GM23338 (cell line): ENCODE results near the gene TENM4. TPM values are rescaled to one million over a fixed set of nuclear protein-coding genes. Genes with fewer than 3 reads are reported as not detected.

Source experiments
- ATAC-seq: fragments of 200-7000 bp; cut with Tn5 transposase; 3 replicates; pipeline ENCODE4 v1.9.1; 2020
- DNase-seq: peaks from one replicate; pipeline ENCODE4 v3.0.0-alpha.2; 2015; ENCODE audit warnings: low spot score
- H2AFZ ChIP-seq: fragments of 200-600 bp; sonication (generic); 2 replicates; pipeline ENCODE4 v1.8.0; 2016; ENCODE audit warnings: antibody characterized with exemption, mild to moderate bottlenecking, moderate library complexity
- H3F3A ChIP-seq: fragments of 200-600 bp; sonication (generic); replicated peaks from 2 replicates; pipeline ENCODE4 v1.8.0; 2017; ENCODE audit warnings: antibody characterized with exemption, mixed run types, low read depth
- H3K27ac ChIP-seq: fragments of 200-600 bp; sonication (generic); 2 replicates; pipeline ENCODE4 v1.6.1; 2016; ENCODE audit warnings: low read depth
- H3K27me3 ChIP-seq: fragments of 200-600 bp; sonication (generic); 2 replicates; pipeline ENCODE4 v1.8.0; 2016; ENCODE audit warnings: mild to moderate bottlenecking, mixed run types, moderate library complexity; ENCODE audit not compliant: insufficient read depth
- H3K36me3 ChIP-seq: fragments of 200-600 bp; sonication (generic); 2 replicates; pipeline ENCODE4 v1.8.0; 2016; ENCODE audit warnings: mild to moderate bottlenecking; ENCODE audit not compliant: insufficient read depth
- H3K4me1 ChIP-seq: fragments of 200-600 bp; sonication (generic); 2 replicates; pipeline ENCODE4 v1.8.0; 2016; ENCODE audit warnings: mild to moderate bottlenecking, moderate library complexity; ENCODE audit not compliant: insufficient read depth
- H3K4me2 ChIP-seq: fragments of 200-600 bp; sonication (generic); 2 replicates; pipeline ENCODE4 v1.7.1; 2017; ENCODE audit warnings: mixed run types
- H3K4me3 ChIP-seq: fragments of 200-600 bp; sonication (generic); 2 replicates; pipeline ENCODE4 v1.6.1; 2016; ENCODE audit warnings: mixed run types
- H3K79me2 ChIP-seq: fragments of 200-600 bp; sonication (generic); replicated peaks from 2 replicates; pipeline ENCODE4 v1.8.0; 2017; ENCODE audit warnings: mild to moderate bottlenecking; ENCODE audit not compliant: insufficient read depth
- H3K9me2 ChIP-seq: fragments of 200-600 bp; sonication (generic); 2 replicates; pipeline ENCODE4 v1.8.0; 2017; ENCODE audit not compliant: insufficient read depth
- H4K20me1 ChIP-seq: fragments of 200-600 bp; sonication (generic); replicated peaks from 2 replicates; pipeline ENCODE4 v1.8.0; 2017; ENCODE audit warnings: mild to moderate bottlenecking; ENCODE audit not compliant: insufficient read depth
- H3K27ac Mint-ChIP-seq: 2 replicates; pipeline ENCODE4 v1.8.0; 2020; ENCODE audit warnings: inconsistent platforms, mild to moderate bottlenecking, moderate library complexity, mixed read lengths
- H3K27me3 Mint-ChIP-seq: 3 replicates; pipeline ENCODE4 v1.8.0; 2022; ENCODE audit warnings: low read depth, mild to moderate bottlenecking, moderate library complexity, mixed read lengths, inconsistent platforms; ENCODE audit not compliant: insufficient read depth, poor library complexity
- H3K36me3 Mint-ChIP-seq: 3 replicates; pipeline ENCODE4 v1.8.0; 2021; ENCODE audit warnings: low read depth, mild to moderate bottlenecking, inconsistent platforms, moderate library complexity, mixed read lengths
- H3K4me1 Mint-ChIP-seq: 3 replicates; pipeline ENCODE4 v1.8.0; 2020; ENCODE audit warnings: mild to moderate bottlenecking, inconsistent platforms, mixed read lengths
- H3K4me3 Mint-ChIP-seq: 3 replicates; pipeline ENCODE4 v1.8.0; 2021; ENCODE audit warnings: moderate library complexity, mild to moderate bottlenecking, inconsistent platforms, mixed read lengths
- H3K9me3 Mint-ChIP-seq: 3 replicates; pipeline ENCODE4 v1.8.0; 2020; ENCODE audit warnings: moderate library complexity, mild to moderate bottlenecking, inconsistent platforms, mixed read lengths
- CTCF ChIP-seq, 2 experiments: fragments of 200-600 bp in 1 of 2; sonication (generic) in 1 of 2; conservative IDR thresholded peaks; 2 replicates each; pipeline versions ENCODE4 v1.5.1 to v1.6.1; 2016 to 2017; ENCODE audit warnings: antibody characterized with exemption in 2 of 2, low read depth in 2 of 2, mild to moderate bottlenecking in 2 of 2, moderate library complexity in 1 of 2
- ETS1 ChIP-seq: IDR thresholded peaks from 2 replicates; pipeline ENCODE4 v1.6.1; 2016; ENCODE audit warnings: antibody characterized with exemption
- POLR2AphosphoS5 ChIP-seq: IDR thresholded peaks from 2 replicates; pipeline ENCODE4 v1.6.1; 2016; ENCODE audit warnings: antibody characterized with exemption, low read depth
- REST ChIP-seq: IDR thresholded peaks from one replicate; pipeline ENCODE4 v1.6.1; 2018; ENCODE audit warnings: antibody characterized with exemption; ENCODE audit not compliant: unreplicated experiment
- polyA plus RNA-seq: library from polyadenylated mRNA; unstranded; fragments of >200 nt; fragmentation: Nextera tagmentation; extraction: Ambion mirVana; gene quantifications from 2 replicates; pipeline ENCODE4 v1.2.1, GENCODE V29; 2016
- total RNA-seq: library from RNA; depleted of rRNA; stranded (reverse); fragments of >200 nt; shearing (Covaris generic); gene quantifications from 2 replicates; pipeline ENCODE4 v1.2.3, GENCODE V29; 2014

The TENM4 gene
- total and polyA plus RNA-seq, 2 experiments from 2014 or later: 7.3 TPM

GRCh38 chr11:78840200-78840599, 600.6 kb downstream of the TENM4 start:
- Mint-ChIP-seq H3K9me3 (no peaks in the 10 kb centered on the region), H3K4me3 (no peak overlapping the region), H3K27ac (no peak overlapping the region), H3K4me1 (peaks cover 6% of the 10 kb centered on the region; the same call in 1 of the 3 replicates), H3K36me3 (no peaks in the 10 kb centered on the region), H3K27me3 (peaks cover 4% of the 10 kb centered on the region)
- Histone ChIP-seq H3K4me1 (no peaks in the 10 kb centered on the region), H3K27ac (no peak overlapping the region), H3K9me2 (no peaks in the 10 kb centered on the region), H4K20me1 (no peaks in the 10 kb centered on the region), H3K4me3 (no peak overlapping the region), H3K36me3 (no peaks in the 10 kb centered on the region), H3F3A (no peaks in the 10 kb centered on the region), H3K79me2 (no peaks in the 10 kb centered on the region), H3K27me3 (no peaks in the 10 kb centered on the region), H2AFZ (no peak overlapping the region), H3K4me2 (no peak overlapping the region)
- no peak for DNase-seq
- no peak for ATAC-seq
- no peak for TF ChIP-seq REST
- no peak for TF ChIP-seq ETS1

GRCh38 chr11:78838417-78838816, 602.4 kb downstream of the TENM4 start:
- Histone ChIP-seq H2AFZ (no peak overlapping the region), H3K79me2 (no peaks in the 10 kb centered on the region), H3K4me2 (no peak overlapping the region), H3F3A (no peaks in the 10 kb centered on the region), H3K4me1 (no peaks in the 10 kb centered on the region), H3K27ac (no peak overlapping the region), H4K20me1 (no peaks in the 10 kb centered on the region), H3K36me3 (no peaks in the 10 kb centered on the region), H3K4me3 (no peak overlapping the region), H3K9me2 (no peaks in the 10 kb centered on the region), H3K27me3 (no peaks in the 10 kb centered on the region)
- TF ChIP-seq CTCF (conservative IDR thresholded peaks at IDR 0.05; ENCODE audit: low read depth in 2 of 2) (peak; percentile 66 to 74), POLR2AphosphoS5 (no peak)
- Mint-ChIP-seq H3K9me3 (no peaks in the 10 kb centered on the region), H3K4me1 (peaks cover 6% of the 10 kb centered on the region; the same call in 1 of the 3 replicates), H3K27me3 (peaks cover 1% of the 10 kb centered on the region), H3K36me3 (no peaks in the 10 kb centered on the region), H3K27ac (no peak overlapping the region), H3K4me3 (no peak overlapping the region)
- peak; percentile 92 for ATAC-seq
- peak; percentile 78 for DNase-seq
